Thymus (tissue), 11 donors: ENCODE measurements around the gene CARNS1. TPM values are rescaled to one million over a fixed set of nuclear protein-coding genes. Genes with fewer than 3 reads are reported as not detected.
A peak's percentile ranks its signal among the peaks of the same experiment; 100 is the strongest.

Source experiments
- DNase-seq, 9 donors: peaks; one replicate each; pipeline ENCODE4 v3.0.0-alpha.2; 2013; ENCODE audit warnings: low spot score in 9 of 9, low read depth in 6 of 9, missing footprints in 1 of 9
- H3K27ac ChIP-seq, 2 donors: one replicate each; pipeline ENCODE4 v1.5.1; 2013; ENCODE audit warnings: control low read depth in 1 of 2, low read depth in 1 of 2, low read length in 1 of 2, mild to moderate bottlenecking in 1 of 2, moderate library complexity in 1 of 2
- H3K27me3 ChIP-seq, 2 donors: one replicate each; pipeline ENCODE4 v1.5.1; 2013; ENCODE audit warnings: low read length in 1 of 2; ENCODE audit not compliant: control insufficient read depth in 2 of 2, insufficient read depth in 1 of 2
- H3K36me3 ChIP-seq, 2 donors: one replicate each; pipeline ENCODE4 v1.5.1; 2013; ENCODE audit warnings: low read length in 1 of 2, mild to moderate bottlenecking in 1 of 2, moderate library complexity in 1 of 2; ENCODE audit not compliant: control insufficient read depth in 2 of 2, insufficient read depth in 2 of 2
- H3K4me1 ChIP-seq, 2 donors: one replicate each; pipeline ENCODE4 v1.5.1; 2013; ENCODE audit warnings: low read length in 2 of 2; ENCODE audit not compliant: control insufficient read depth in 2 of 2, insufficient read depth in 2 of 2
- H3K4me3 ChIP-seq, 2 donors: one replicate each; pipeline ENCODE4 v1.5.1; 2013; ENCODE audit warnings: low read length in 2 of 2, control low read depth in 1 of 2, mild to moderate bottlenecking in 1 of 2
- H3K9me3 ChIP-seq, 2 donors: one replicate each; pipeline ENCODE4 v1.5.1; 2013; ENCODE audit warnings: low read length in 1 of 2, mild to moderate bottlenecking in 1 of 2; ENCODE audit not compliant: control insufficient read depth in 2 of 2, insufficient read depth in 1 of 2
- WGBS: extraction: QIAGEN DNeasy Blood & Tissue Kit; methylation state at CpG from one replicate; pipeline ENCODE4 v1.1.7; 2013; 5-methylcytosine and 5-hydroxymethylcytosine counted together
- polyA plus RNA-seq: library from polyadenylated mRNA; stranded (reverse); fragments of 200-250 nt; gene quantifications from one replicate; pipeline ENCODE4 v1.2.3, GENCODE V29; 2013
- total RNA-seq: library from RNA; stranded (reverse); fragments of 120-200 nt; gene quantifications from one replicate; pipeline ENCODE4 v1.2.4, GENCODE V29; 2013
- donor health status: healthy.

The CARNS1 gene
- total and polyA plus RNA-seq, 2 donors = 0.57 to 1.7 TPM

DNA sequence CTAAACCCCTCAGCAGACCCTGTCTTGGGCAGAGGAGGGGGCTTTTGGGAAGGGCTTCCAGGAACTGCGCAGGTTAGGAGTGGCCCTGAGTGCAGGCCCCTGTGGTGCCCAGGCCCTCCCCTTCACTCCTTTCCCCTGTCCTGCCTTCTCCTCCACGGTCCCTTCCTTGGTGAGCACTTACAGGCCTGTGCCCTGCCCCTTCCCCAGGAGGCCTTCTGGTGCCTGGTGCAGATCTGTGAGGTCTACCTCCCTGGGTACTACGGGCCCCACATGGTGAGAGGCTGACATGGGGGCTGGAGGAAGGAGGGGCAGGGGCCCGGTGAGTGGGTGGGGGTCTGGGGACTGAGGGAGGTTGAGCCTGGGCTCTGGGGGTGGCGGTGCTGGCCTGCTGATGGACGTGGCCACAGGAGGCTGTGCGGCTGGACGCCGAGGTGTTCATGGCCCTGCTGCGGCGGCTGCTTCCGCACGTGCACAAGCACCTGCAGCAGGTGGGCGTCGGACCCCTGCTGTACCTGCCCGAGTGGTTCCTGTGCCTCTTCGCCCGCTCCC is 9.0 kb upstream of the CARNS1 start:
- Histone ChIP-seq H3K9me3 (no peaks in the 10 kb centered on the region), H3K27me3 (no peaks in the 10 kb centered on the region), H3K4me3 (peak overlapping the region; percentile 30 to 87), H3K27ac (peak overlapping the region; percentile 86 to 98), H3K36me3 (peaks cover 33 to 54% of the 10 kb centered on the region in 2 donors), H3K4me1 (peaks cover 76 to 95% of the 10 kb centered on the region in 2 donors)
- no peak for DNase-seq
- WGBS = 91% methylated on average over 18 of the region's 18 CpGs

DNA sequence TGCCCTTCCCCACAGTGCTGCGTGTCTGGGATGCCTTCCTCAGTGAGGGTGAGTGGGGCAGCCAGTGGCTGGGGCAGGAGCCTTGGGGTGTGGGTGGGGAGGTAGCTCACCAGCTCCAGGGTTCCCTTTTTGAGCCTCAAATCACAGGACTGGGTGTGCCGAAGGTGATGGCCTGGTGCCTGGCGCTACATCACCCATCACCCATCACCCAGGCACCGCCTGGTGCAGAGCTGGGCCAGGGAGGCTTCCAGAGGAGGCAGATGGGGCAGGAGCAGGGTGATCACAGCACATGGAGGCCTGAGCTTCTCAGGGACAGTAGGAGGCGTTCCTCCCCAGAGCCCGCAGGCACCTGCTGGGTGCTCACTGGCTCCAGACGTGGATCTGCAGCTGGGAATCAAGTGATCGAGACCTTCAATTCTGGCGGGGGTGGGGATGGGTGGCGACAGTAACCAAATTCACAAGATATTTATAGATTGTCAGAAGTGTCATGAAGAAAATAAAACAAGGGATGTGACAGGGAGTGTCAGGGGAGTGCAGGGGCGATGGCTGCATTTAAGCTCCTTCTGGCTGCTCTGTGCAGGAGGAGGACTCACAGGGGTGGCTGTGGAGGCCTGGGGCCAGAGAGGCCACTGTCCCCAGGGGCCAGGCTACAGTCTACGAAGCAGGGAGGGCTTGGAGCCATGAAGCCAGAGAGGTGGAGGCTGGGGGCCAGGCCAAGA is 8.3 kb upstream of the CARNS1 start:
- Histone ChIP-seq H3K36me3 (peaks cover 33 to 54% of the 10 kb centered on the region in 2 donors), H3K4me3 (peak overlapping the region; percentile 30 to 51), H3K27me3 (no peaks in the 10 kb centered on the region), H3K9me3 (no peaks in the 10 kb centered on the region), H3K27ac (peak overlapping the region; percentile 98), H3K4me1 (peaks cover 81 to 98% of the 10 kb centered on the region in 2 donors)
- 60% methylated on average over 12 of the region's 12 CpGs for whole genome bisulfite sequencing
- no peak for DNase-seq

DNA sequence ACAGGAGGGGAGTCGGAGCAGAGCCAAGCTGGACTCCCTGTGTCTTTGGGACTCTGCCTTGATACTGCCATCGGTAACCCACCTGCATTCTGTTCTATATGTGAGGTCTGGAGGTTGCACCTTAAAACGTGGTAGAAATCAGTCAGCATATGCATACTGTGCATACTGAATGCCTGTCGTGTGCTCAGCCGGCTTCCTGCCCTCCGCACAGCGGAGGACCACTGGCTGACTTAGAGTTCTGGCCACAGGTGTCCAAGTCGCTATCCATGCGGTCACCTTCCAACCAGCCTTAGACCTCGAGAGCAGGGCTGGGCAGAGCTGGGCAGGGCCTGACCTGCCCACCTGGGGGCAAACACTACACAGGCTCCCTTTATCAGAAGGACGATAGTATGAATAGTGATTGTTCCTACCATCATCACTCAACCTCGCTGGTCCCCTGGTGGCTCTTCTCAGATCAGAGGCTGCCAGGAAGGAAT is 7.8 kb upstream of the CARNS1 start:
- no peaks in the 10 kb centered on the region for H3K27me3 ChIP-seq
- peak overlapping the region; percentile 98 for H3K27ac ChIP-seq

DNA sequence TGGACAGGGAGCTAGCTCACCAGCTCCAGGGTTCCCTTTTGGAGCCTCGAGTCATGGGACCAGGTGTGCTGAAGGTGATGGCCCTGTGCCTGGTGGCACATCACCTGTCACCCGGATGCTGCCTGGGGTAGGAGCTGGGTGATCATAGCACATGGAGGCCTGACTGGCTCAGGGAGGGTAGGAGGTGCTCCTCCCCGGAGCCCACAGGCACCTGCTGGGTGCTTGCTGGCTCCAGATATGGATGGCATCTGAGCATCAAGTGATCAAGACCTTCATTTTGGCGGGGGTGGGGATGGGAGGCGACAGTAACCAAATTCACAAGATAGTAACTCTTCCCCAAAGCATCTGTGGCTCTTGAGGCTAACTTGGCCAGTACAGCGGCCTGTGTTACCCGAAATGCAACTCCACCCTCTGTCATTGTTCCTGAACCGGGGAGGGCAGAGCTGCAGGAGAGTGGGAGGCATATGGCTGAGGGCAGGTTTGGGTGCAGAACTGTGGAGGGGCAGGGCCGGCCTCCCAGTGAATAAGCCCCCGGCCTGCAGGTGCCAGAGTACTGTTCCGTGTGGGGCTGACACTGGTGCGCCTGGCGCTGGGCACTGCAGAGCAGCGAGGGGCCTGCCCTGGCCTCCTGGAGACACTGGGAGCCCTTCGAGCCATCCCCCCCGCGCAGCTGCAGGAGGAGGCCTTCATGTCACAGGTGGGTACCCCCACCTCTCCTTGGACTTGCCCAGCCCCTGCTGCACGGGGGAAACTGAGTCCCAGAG is 6.9 kb upstream of the CARNS1 start:
- H3K4me1 ChIP-seq = peaks cover 85 to 98% of the 10 kb centered on the region in 2 donors
- H3K27ac ChIP-seq = peak overlapping the region; percentile 98
- H3K27me3 ChIP-seq = no peaks in the 10 kb centered on the region
- DNase-seq = peak in 1 of 9 donors; percentile 66
- peaks cover 0 to 3% of the 10 kb centered on the region in 2 donors for H3K9me3 ChIP-seq
- H3K36me3 ChIP-seq = peaks cover 33 to 54% of the 10 kb centered on the region in 2 donors
- WGBS = 7% methylated on average over 18 of the region's 18 CpGs
- peak overlapping the region; percentile 51 to 55 for H3K4me3 ChIP-seq

More for the DNA sequence above, 7.8 kb upstream of the CARNS1 start:
- Histone ChIP-seq H3K4me3 (peak overlapping the region; percentile 30 to 51), H3K4me1 (peaks cover 81 to 98% of the 10 kb centered on the region in 2 donors), H3K9me3 (peaks cover 0 to 3% of the 10 kb centered on the region in 2 donors), H3K36me3 (peaks cover 33 to 54% of the 10 kb centered on the region in 2 donors)
- DNase-seq = no peak
- WGBS = 82% methylated on average over 12 of the region's 12 CpGs

GRCh38 chr11:67409261-67409666 is 6.2 kb upstream of the CARNS1 start:
- Histone ChIP-seq H3K27me3 (no peaks in the 10 kb centered on the region), H3K4me1 (peaks cover 85 to 98% of the 10 kb centered on the region in 2 donors), H3K36me3 (peaks cover 33 to 54% of the 10 kb centered on the region in 2 donors), H3K27ac (peak overlapping the region; percentile 98), H3K4me3 (peak overlapping the region; percentile 51 to 55), H3K9me3 (peaks cover 0 to 3% of the 10 kb centered on the region in 2 donors)
- 4% methylated on average over 24 of the region's 24 CpGs for WGBS
- DNase-seq = peak in 8 of 9 donors; percentile 68 to 95 (median 84)

DNA sequence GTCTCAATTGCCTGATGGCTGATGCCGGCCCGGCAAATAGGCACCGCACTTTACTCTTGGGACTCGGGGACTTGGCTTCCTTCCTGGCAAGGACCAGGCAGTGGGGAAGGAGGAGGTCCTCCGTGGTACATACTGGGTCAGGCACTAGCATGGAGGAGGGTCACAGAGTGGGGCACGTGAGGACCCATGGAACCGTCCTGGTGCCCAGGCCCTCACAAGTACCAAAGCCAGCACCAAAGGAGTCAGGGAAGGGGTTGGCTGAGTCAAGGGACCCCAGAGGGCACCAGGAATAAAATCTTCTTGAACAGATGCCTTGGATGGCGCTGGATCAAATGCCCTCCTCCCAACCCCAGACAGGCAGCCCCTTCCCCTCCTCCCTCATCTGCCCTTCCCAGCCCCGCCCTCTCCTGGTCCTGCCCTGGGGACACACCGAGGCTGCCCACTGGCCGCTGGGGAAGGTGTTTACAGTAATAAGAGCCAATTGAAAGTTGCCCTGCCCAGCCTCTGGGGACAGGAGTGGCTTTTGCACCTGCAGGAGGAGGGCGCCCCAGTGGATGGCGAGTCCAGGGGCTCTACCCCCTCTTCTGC is 5.6 kb upstream of the CARNS1 start:
- H3K4me1 ChIP-seq = peaks cover 87 to 98% of the 10 kb centered on the region in 2 donors
- peaks cover 0 to 3% of the 10 kb centered on the region in 2 donors for H3K9me3 ChIP-seq
- 27% methylated on average over 13 of the region's 13 CpGs for WGBS
- H3K36me3 ChIP-seq = peaks cover 33 to 50% of the 10 kb centered on the region in 2 donors
- H3K4me3 ChIP-seq = peak overlapping the region; percentile 51 to 55
- no peak for DNase-seq
- H3K27ac ChIP-seq = peak overlapping the region; percentile 98
- H3K27me3 ChIP-seq = peaks cover 0 to under 1% of the 10 kb centered on the region in 2 donors

GRCh38 chr11:67410369-67410831 is 5.1 kb upstream of the CARNS1 start:
- peaks cover 0 to 6% of the 10 kb centered on the region in 2 donors for H3K27me3 ChIP-seq
- H3K9me3 ChIP-seq = peaks cover 0 to 3% of the 10 kb centered on the region in 2 donors
- peak overlapping the region; percentile 98 for H3K27ac ChIP-seq
- H3K36me3 ChIP-seq = peaks cover 28 to 45% of the 10 kb centered on the region in 2 donors
- 75% methylated on average over 15 of the region's 15 CpGs for WGBS
- DNase-seq = no peak
- peak overlapping the region in 1 of 2 donors; percentile 51 for H3K4me3 ChIP-seq
- H3K4me1 ChIP-seq = peaks cover 86 to 98% of the 10 kb centered on the region in 2 donors

GRCh38 chr11:67410984-67411784 is 4.3 kb upstream of the CARNS1 start:
- H3K4me1 ChIP-seq = peaks cover 86 to 95% of the 10 kb centered on the region in 2 donors
- peaks cover 20 to 37% of the 10 kb centered on the region in 2 donors for H3K36me3 ChIP-seq
- 95% methylated on average over 17 of the region's 17 CpGs for WGBS
- peaks cover 0 to 9% of the 10 kb centered on the region in 2 donors for H3K27me3 ChIP-seq
- H3K9me3 ChIP-seq = peaks cover 0 to 3% of the 10 kb centered on the region in 2 donors
- no peak overlapping the region for H3K4me3 ChIP-seq
- peak overlapping the region; percentile 58 to 98 for H3K27ac ChIP-seq
- no peak for DNase-seq
